CD4-positive, alpha-beta T cell treated with Interleukin-10 for 1 hour (primary cell): ENCODE data around the gene DENND4C.
"Not testable (repeated sequence)": the region's sequence is repeated elsewhere in the genome, so short reads cannot be mapped to it uniquely, and the experiment has no call there.

Source experiments
- DNase-seq: peaks from one replicate; pipeline ENCODE4 v3.0.0-alpha.2; 2020

DENND4C gene

GRCh38 chr9:19230355-19231125 is at the start of gene DENND4C:
TSS of gene DENND4C (plus strand) at chr9:19230693. CDS start at chr9:19276175, 45,482 bp downstream.
- peak; percentile 86 for DNase-seq

DNA sequence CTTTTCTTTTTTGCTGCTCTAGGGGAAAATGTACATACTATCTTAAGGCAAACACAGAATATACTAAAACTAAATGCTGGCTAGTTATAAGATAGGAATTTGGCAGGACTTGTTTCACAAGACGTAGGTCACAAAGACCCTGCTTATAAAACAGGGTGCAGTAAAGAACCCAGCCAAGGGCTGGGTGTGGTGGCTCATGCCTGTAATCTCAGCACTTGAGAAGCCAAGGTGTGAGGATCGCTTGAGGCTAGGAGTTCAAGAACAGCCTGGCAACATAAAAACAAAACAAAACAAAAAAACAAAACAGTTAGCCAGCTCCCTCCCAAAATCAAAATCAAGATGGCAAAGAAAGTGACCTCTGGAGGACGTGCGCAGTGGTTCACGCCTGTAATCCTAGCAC is 49.5 kb upstream of the DENND4C start:
- DNase-seq = peak; percentile 11

GRCh38 chr9:19181561-19181960 is 48.9 kb upstream of the DENND4C start:
- no peak for DNase-seq

DNA sequence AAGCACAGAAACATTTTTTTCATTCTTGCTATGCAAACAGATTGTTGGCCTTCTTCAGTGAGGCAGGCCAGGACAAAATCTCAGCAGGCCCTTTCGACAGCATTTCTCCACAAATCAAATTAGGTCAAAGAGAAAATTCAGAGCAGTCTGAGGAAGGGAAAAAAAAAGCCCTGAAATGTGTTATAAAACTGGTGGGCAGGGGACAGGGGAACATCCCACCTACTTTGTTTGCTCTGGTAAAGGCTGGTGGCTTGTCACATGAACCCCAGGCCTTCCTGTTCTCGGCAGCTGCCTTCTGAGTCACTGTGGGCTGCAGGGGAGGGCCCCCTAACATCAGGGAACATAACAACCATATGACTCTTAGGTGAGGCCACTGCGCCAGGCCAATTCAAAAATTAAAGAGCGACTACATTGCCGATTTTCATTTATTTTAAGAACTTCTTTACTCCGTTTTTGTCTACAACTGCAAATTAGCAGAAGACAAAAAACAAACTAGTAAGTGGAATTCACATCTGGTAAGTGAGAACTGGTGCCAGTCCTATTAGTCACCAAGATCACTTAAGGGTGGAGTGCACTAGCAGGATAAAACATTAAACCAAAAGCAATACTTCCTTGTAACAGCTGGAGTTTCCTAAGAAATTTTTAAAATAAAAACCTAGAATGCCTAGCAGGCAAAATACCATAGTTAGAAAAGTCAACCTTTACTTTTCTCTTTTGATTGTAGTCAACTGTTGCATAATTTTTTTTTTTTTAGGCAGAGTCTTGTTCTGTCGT is 46.2 kb upstream of the DENND4C start:
- peak; percentile 81 for DNase-seq

DNA sequence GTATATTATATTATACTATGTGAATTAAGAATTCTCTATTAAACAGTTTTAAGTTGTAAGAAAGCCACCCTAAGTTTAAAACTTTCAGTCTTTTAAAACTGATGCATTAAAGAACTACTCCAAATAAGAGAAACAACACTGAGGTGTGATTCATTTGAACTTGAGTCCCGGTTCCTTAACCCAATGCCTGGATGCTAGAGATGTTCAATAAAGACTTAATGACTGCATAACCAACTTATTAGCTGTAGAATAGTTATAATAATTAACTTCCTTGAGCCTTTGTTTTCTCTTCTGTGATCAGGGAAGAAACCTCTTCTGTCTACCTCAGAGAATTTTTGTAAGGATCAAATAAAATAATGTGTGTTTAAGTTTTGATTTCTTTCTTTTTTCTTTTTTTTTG is 45.3 kb upstream of the DENND4C start:
- no peak for DNase-seq

- no peak for DNase-seq
Measured at GRCh38 chr9:19186232-19186631, 44.3 kb upstream of the DENND4C start.

DNA sequence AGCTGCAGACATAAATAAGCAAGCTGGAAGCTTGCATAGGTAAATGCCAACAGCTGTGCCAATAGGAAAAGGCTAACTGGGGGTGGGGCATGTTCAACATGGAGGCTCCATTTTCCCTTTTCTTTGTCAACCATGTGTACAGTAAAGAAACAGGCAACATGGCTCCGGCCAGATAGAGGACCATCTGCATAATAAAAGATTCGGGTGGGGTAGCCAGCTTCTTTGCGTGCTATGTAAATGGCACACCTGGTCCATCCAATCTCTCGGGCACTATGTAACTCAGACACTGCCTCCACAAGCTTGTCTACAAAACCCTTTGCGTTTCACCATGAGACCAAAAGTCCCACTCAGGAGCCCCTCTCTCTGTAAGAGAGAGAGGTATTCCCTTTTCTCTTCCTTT is 41.7 kb upstream of the DENND4C start:
- no peak for DNase-seq

- DNase-seq = no peak
Measured at GRCh38 chr9:19192202-19193028, 38.1 kb upstream of the DENND4C start.

GRCh38 chr9:19193029-19193324 is 37.5 kb upstream of the DENND4C start:
- no peak for DNase-seq

DNA sequence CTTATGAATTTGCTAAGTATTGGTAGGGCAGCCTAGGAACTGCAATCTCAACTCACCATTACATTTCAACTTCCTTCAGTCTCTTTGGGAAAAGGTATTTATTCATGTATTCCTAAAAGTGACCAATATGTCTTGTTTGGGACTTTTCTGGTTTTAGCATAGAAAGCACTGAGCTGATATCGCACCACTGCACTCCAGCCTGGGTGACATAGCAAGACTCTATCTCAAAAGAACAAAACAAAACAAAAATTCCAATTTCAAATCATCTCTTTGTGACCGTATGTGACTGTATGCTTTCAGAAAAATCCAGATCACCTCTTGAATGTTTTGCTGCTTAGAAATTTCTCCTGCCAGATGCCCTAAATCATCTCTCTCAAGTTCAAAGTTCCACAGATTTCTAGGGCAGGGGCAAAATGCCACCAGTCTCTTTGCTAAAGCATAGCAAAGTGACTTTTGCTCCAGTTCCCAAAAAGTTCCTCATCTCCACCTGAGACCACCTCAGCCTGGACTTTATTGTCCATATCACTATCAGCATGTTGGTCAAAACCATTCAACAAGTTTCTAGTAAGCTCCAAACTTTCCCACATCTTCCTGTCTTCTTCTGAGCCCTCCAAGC is 37.0 kb upstream of the DENND4C start:
- not testable (repeated sequence) for DNase-seq

- DNase-seq = no peak
Measured at GRCh38 chr9:19198406-19198805, 32.1 kb upstream of the DENND4C start.

GRCh38 chr9:19199012-19199411 is 31.5 kb upstream of the DENND4C start:
- no peak for DNase-seq

DNA sequence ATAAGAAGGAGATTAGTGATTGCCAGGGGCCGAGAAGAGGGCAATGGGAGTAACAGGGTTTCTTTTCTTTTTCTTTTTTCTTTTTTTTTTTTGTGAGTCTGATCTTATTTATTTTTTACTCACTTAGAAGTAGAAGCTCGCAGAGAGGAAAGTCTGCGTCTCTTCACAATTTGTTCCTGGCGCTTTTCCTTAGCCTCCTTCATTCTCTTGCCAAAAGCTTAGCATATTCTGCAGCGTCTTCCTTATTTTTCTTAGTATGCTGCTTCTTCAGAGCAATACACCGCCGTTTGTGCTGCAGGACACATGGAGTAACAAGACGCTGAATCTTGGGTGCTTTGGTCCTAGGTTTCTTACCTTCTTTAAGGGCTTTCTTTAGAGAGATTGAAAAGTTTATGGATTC is 30.3 kb upstream of the DENND4C start:
- DNase-seq = no peak

DNA sequence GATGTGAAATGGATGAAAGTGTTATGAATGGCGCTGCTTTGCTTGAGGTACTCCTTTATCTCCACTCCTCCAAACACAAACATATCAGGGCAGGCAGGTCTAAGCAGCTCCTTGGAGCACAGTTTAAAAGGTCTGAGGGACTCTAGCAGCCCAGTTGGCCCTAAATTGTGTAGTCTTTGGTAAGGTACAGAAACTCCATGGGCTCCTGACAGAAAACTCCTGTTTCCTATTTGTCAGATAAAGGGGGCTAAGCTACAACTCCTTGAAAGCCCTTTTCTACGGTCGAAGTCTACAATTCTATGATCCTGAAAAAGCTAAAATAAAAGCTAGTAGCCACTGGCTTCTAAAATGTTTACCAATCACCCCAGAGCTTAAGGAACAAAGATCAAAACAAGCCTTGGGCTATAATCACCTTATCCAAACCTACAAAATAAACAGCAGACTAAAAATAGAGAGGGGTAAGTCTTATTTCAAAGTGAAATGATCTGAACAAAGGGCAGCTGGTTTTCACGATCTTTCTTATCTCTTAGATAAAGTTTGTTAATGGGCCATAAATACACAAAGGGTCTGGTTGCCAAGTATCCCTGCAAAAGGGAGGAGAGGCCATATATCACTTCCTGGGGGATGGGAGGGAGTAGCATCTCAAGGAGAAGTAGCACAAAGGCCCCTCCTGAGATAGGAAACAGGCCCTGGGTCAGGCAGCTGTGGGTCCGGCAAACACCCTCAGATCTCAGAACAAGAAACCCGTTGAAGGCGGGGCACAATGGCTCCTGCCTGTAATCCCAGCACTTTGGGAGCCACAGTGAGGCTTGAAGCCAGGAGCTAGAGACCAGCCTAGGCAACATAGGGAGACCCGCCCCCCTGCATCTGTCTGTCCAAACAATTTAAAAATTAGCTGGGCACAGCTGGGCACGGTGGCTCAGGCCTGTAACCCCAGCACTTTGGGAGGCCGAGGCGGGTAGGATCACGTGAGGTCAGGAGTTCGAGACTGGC is 28.3 kb upstream of the DENND4C start:
- DNase-seq = no peak

GRCh38 chr9:19203058-19203457 is 27.4 kb upstream of the DENND4C start:
- DNase-seq = no peak

DNA sequence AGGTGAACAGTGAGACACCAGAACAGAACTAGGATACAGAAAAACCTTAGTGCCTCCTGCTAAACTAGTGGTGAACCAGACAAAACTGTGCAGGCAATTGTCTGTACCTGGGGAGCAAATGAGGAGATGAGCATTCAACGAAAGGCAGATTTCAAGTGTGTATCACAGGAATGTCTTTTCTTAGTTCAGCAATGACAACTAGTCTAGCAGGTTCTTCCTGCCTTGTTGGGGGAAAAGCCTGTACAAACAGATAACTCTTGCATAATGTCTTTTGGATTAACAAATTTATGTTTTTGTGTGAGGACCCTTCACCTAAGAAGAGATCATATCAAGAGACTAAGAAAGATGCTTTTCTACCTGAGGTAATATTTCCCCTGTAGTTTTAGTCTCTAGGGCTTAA is 21.8 kb upstream of the DENND4C start:
- DNase-seq = no peak

DNA sequence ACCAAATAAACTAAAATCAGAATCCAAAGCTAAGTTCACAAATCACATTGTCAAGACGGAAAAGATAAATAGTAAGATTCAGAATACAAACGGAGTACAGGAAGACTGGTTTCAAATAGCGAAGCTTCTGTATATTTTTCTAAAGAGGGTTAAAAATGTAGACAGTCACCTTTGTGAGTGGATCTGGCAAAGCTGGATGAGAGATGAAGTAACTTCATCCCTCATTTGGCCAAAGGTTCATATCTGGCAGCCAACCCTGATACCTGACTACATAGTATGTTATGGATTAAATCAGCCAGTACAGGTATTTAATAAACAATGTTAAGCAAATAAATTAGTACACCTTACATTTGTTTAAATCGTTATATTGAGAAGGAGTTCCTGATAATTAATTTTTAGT is 21.3 kb upstream of the DENND4C start:
- no peak for DNase-seq

- DNase-seq = no peak
Measured at GRCh38 chr9:19213823-19214222, 16.7 kb upstream of the DENND4C start.

DNA sequence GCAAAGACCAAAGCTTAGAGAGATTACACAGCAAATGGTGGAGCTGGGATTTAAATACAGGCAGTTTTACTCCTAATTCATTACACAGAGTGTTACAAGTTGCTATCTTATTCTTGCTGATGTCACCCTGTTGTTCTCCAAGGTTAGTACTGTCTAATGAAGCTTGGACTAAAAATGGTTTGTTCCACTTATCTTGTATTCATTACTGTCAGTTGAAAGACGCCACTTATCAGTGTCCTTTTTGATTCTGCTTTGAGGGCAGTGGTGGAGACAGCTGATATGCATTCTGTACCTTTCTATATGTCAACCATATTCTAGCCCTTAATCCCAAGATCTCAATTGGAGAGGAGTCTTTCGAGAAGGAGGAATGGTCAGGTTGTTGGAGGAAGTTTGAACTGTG is 14.0 kb upstream of the DENND4C start:
- DNase-seq = no peak

DNA sequence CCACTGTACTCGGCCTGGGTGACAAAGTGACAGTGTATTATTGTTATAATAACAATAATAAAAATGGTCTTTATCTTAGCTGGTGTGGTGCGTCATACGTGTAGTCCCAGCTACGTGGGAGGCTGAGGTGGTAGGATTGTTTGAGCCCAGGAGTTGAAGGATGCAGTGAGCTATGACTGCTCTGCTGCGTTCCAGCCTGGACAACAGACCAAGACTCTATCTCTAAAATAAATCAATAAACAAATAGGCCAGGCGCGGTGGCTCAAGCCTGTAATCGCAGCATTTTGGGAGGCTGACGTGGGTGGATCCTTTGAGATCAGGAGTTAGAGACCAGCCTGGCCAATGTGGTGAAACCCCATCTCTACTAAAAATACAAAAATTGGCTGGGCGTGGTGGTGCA is 9.2 kb upstream of the DENND4C start:
- no peak for DNase-seq

GRCh38 chr9:19223724-19224123 is 6.8 kb upstream of the DENND4C start:
- DNase-seq = no peak

- DNase-seq = no peak
Measured at GRCh38 chr9:19224563-19224962, 5.9 kb upstream of the DENND4C start.
